ENCODE results near the gene LRCH4. TPM values are rescaled to one million over a fixed set of nuclear protein-coding genes. Genes with fewer than 3 reads are reported as not detected.

The LRCH4 gene
- total RNA-seq, 2 experiments from 2014 or later = 77.7 to 78.7 TPM

- no peaks in the 10 kb centered on the region for H3K9me3 Mint-ChIP-seq
- peaks cover 3% of the 10 kb centered on the region for H3K27me3 Mint-ChIP-seq
- intact Hi-C loops (cut with micrococcal nuclease) = loop anchor here (10.0 kb wide), 1 partner anchor 68 kb away; the partner anchor contains the start of gene GNB2
- ChIA-PET CTCF (interaction anchor here (0.6 to 3.8 kb wide), 7 partner anchors 18 to 99 kb away, joined by 3 to 14 read pairs (median 6); partner anchors contain the start of gene POP7), POLR2A (interaction anchor here (0.7 to 1.7 kb wide), 5 partner anchors 17 to 250 kb away, joined by 3 to 4 read pairs (median 4); partner anchors contain the start of genes FBXO24 and LRCH4)
- no peak overlapping the region for H3K27ac Mint-ChIP-seq
- ATAC-seq = no peak
- TF ChIP-seq CTCF (IDR thresholded peaks at IDR 0.05) = no peak
- H3K4me1 Mint-ChIP-seq (ENCODE audit: low read depth) = peaks cover 21% of the 10 kb centered on the region
- no peaks in the 10 kb centered on the region for H3K36me3 Mint-ChIP-seq (ENCODE audit: low read depth)
- DNase-seq = no peak
- H3K4me3 Mint-ChIP-seq = no peak overlapping the region
Observed at GRCh38 chr7:100606313-100606712, 20.4 kb upstream of the LRCH4 start.

- H3K36me3 Mint-ChIP-seq (ENCODE audit: low read depth) = no peaks in the 10 kb centered on the region
Observed at GRCh38 chr7:100604976-100605911, 19.3 kb upstream of the LRCH4 start.

GRCh38 chr7:100604028-100604975 lies 18.4 kb upstream of the LRCH4 start:
- peak; percentile 87 for DNase-seq
- Mint-ChIP-seq H3K27ac (peak overlapping the region; percentile 82), H3K9me3 (no peaks in the 10 kb centered on the region), H3K36me3 (ENCODE audit: low read depth) (no peaks in the 10 kb centered on the region), H3K4me1 (ENCODE audit: low read depth) (peaks cover 19% of the 10 kb centered on the region), H3K4me3 (peak overlapping the region; percentile 78), H3K27me3 (peaks cover 3% of the 10 kb centered on the region)
- ChIA-PET POLR2A (interaction anchor here (0.8 to 1.4 kb wide), 3 partner anchors 8 to 218 kb away, joined by 3 to 4 read pairs (median 3); partner anchors contain the start of gene MOSPD3), CTCF (interaction anchor here (0.7 to 3.8 kb wide), 10 partner anchors 8 to 134 kb away, joined by 3 to 14 read pairs (median 4); partner anchors contain the start of genes FBXO24, MOSPD3 and POP7)
- ATAC-seq = peak; percentile 81
- peak; percentile 72 for TF ChIP-seq CTCF (IDR thresholded peaks at IDR 0.05)
- intact Hi-C loops (cut with micrococcal nuclease) = loop anchor here (10.0 kb wide), 1 partner anchor 70 kb away; the partner anchor contains the start of gene GNB2

More at GRCh38 chr7:100604976-100605911, 19.3 kb upstream of the LRCH4 start:
- CTCF ChIA-PET = interaction anchor here (0.7 to 3.8 kb wide), 12 partner anchors 8 to 135 kb away, joined by 3 to 14 read pairs (median 4); partner anchors contain the start of genes FBXO24 and POP7
- ATAC-seq = peak; percentile 11
- peak; percentile 52 for DNase-seq
- POLR2A ChIA-PET = interaction anchor here (0.7 to 1.7 kb wide), 4 partner anchors 16 to 251 kb away, joined by 3 to 4 read pairs (median 4); no protein-coding TSS in a partner anchor
- no peaks in the 10 kb centered on the region for H3K9me3 Mint-ChIP-seq
- H3K4me3 Mint-ChIP-seq = peak overlapping the region; percentile 78
- TF ChIP-seq CTCF (IDR thresholded peaks at IDR 0.05) = no peak
- H3K27ac Mint-ChIP-seq = peak overlapping the region; percentile 42
- H3K27me3 Mint-ChIP-seq = peaks cover 3% of the 10 kb centered on the region
- H3K4me1 Mint-ChIP-seq (ENCODE audit: low read depth) = peaks cover 19% of the 10 kb centered on the region
- intact Hi-C loops (cut with micrococcal nuclease) = loop anchor here (10.0 kb wide), 1 partner anchor 70 kb away; the partner anchor contains the start of gene GNB2

- Mint-ChIP-seq H3K4me1 (ENCODE audit: low read depth) (peaks cover 19% of the 10 kb centered on the region), H3K27me3 (peaks cover 3% of the 10 kb centered on the region), H3K9me3 (no peaks in the 10 kb centered on the region), H3K36me3 (ENCODE audit: low read depth) (no peaks in the 10 kb centered on the region), H3K4me3 (peak overlapping the region; percentile 78), H3K27ac (peak overlapping the region; percentile 82)
- no peak for TF ChIP-seq CTCF (IDR thresholded peaks at IDR 0.05)
- no peak for DNase-seq
- ATAC-seq = no peak
- CTCF ChIA-PET = interaction anchor here (1.0 to 1.6 kb wide), 5 partner anchors 9 to 102 kb away, joined by 3 to 7 read pairs (median 4); partner anchors contain the start of genes FBXO24, MOSPD3 and POP7
- intact Hi-C loops (cut with micrococcal nuclease) = loop anchor here (10.0 kb wide), 1 partner anchor 71 kb away; the partner anchor contains the start of gene GNB2
- POLR2A ChIA-PET = interaction anchor here (0.8 to 1.4 kb wide), 3 partner anchors 9 to 217 kb away, joined by 3 to 4 read pairs (median 3); partner anchors contain the start of gene MOSPD3
Observed at GRCh38 chr7:100603726-100604027, 17.7 kb upstream of the LRCH4 start.

Data from activated CD8-positive, alpha-beta T cell treated with anti-CD3 and anti-CD28 coated beads for 36 hours (primary cell).